GM12878 (cell line): ENCODE measurements around the gene COL6A1. TPM values are rescaled to one million over a fixed set of nuclear protein-coding genes. Genes with fewer than 3 reads are reported as not detected.
A peak's percentile ranks its signal among the peaks of the same experiment; 100 is the strongest.

Source experiments
- ATAC-seq: fragments of 200-7000 bp; cut with Tn5 transposase; 3 replicates; pipeline ENCODE4 v1.9.1; 2020; ENCODE audit warnings: mild to moderate bottlenecking, moderate library complexity
- BruUV-seq: library from RNA; stranded (reverse); fragments of 400-500 nt; replicated peaks from 2 replicates; lab custom pipeline; 2021; lab: Mats Ljungman, UMichigan
- CTCF ChIA-PET: fragments of 300-600 bp; sonication (Branson Sonifier 250); formaldehyde crosslinking; extraction: SDS; loops from one replicate; lab custom pipeline; 2021; ENCODE audit warnings: inconsistent platforms; lab: Yijun Ruan, JAX
- POLR2A ChIA-PET: fragments of 350-600 bp; formaldehyde crosslinking; extraction: SDS; loops from one replicate; lab custom pipeline; 2021; ENCODE audit warnings: inconsistent platforms; lab: Charles Lee
- RAD21 ChIA-PET: fragments of 300-600 bp; sonication (Branson Sonifier 250); formaldehyde crosslinking; loops from one replicate; lab custom pipeline; 2023; ENCODE audit warnings: antibody characterized with exemption; ENCODE audit not compliant: unreplicated experiment; lab: Charles Lee
- SMC1A ChIA-PET: fragments of 300-600 bp; sonication (Branson Sonifier 250); formaldehyde crosslinking; loops from one replicate; lab custom pipeline; 2023; ENCODE audit not compliant: unreplicated experiment, uncharacterized antibody; lab: Charles Lee
- DNase-seq: peaks from one replicate; pipeline ENCODE4 v3.0.0-alpha.2; 2011; ENCODE audit warnings: low read depth, low spot score
- FAIRE-seq: peaks from 3 replicates; lab custom pipeline; 2011; peaks lifted over from hg19 to GRCh38; lab: Jason Lieb, UNC
- H2AFZ ChIP-seq: 2 replicates; pipeline ENCODE4 v1.6.0; 2011; ENCODE audit warnings: low read depth, low read length, control low read depth; ENCODE audit not compliant: control insufficient read depth
- H3K27ac ChIP-seq: 2 replicates; pipeline ENCODE4 v1.5.1; 2011; ENCODE audit warnings: control low read depth; ENCODE audit not compliant: control insufficient read depth, insufficient read depth
- H3K27me3 ChIP-seq, 2 experiments: replicated peaks in 1 of 2; 2 replicates each; pipeline versions ENCODE4 v1.6.0 to v1.6.1; 2011; ENCODE audit warnings: low read length in 1 of 2; ENCODE audit not compliant: control insufficient read depth in 2 of 2, insufficient read depth in 2 of 2
- H3K36me3 ChIP-seq, 2 experiments: 2 replicates each; pipeline ENCODE4 v1.5.1; 2011; ENCODE audit warnings: low read length in 1 of 2; ENCODE audit not compliant: control insufficient read depth in 2 of 2, insufficient read depth in 2 of 2
- H3K4me1 ChIP-seq: 2 replicates; pipeline ENCODE4 v1.6.1; 2011; ENCODE audit warnings: mild to moderate bottlenecking, low read length, moderate library complexity, mixed read lengths; ENCODE audit not compliant: control insufficient read depth, insufficient read depth
- H3K4me2 ChIP-seq: 2 replicates; pipeline ENCODE4 v1.6.0; 2011; ENCODE audit warnings: control low read depth; ENCODE audit not compliant: control insufficient read depth, insufficient read depth
- H3K4me3 ChIP-seq: fragments of 200-600 bp; sonication (generic); 2 replicates; pipeline ENCODE4 v1.5.1; 2016
- H3K79me2 ChIP-seq: 2 replicates; pipeline ENCODE4 v1.6.0; 2011; ENCODE audit warnings: low read length; ENCODE audit not compliant: control insufficient read depth, insufficient read depth
- H3K9ac ChIP-seq: 2 replicates; pipeline ENCODE4 v1.8.0; 2011; ENCODE audit warnings: low read length, control low read depth, mixed read lengths; ENCODE audit not compliant: control insufficient read depth, insufficient read depth
- H3K9me3 ChIP-seq: replicated peaks from 3 replicates; pipeline ENCODE4 v1.5.1; 2011; ENCODE audit warnings: mild to moderate bottlenecking, low read length; ENCODE audit not compliant: control insufficient read depth, insufficient read depth
- H4K20me1 ChIP-seq: 2 replicates; pipeline ENCODE4 v1.6.0; 2011; ENCODE audit not compliant: control insufficient read depth, insufficient read depth
- CEBPB ChIP-seq, 2 experiments: fragments of 150-350 bp in 1 of 2; IDR thresholded peaks; 2 replicates each; pipeline ENCODE4 v1.6.1; 2012 to 2014; ENCODE audit warnings: low read depth in 2 of 2, low read length in 2 of 2, borderline replicate concordance in 1 of 2, inconsistent platforms in 1 of 2
- GABPA ChIP-seq: IDR thresholded peaks from 2 replicates; pipeline ENCODE4 v1.6.1; 2014; ENCODE audit warnings: antibody characterized with exemption, low read depth, mild to moderate bottlenecking, inconsistent platforms
- NFYA ChIP-seq: IDR thresholded peaks from 2 replicates; pipeline ENCODE4 v1.6.1; 2011; ENCODE audit warnings: low read depth, mild to moderate bottlenecking, low read length, improper control_type of control experiment, borderline replicate concordance
- NKRF ChIP-seq: fragments of 450-650 bp; conservative IDR thresholded peaks from 2 replicates; pipeline ENCODE4 v1.6.1; 2017; ENCODE audit warnings: mild to moderate bottlenecking, moderate library complexity
- RAD21 ChIP-seq: IDR thresholded peaks from 2 replicates; pipeline ENCODE4 v1.6.1; 2011; ENCODE audit warnings: mild to moderate bottlenecking, low read depth, low read length, moderate library complexity; ENCODE audit not compliant: insufficient read depth
- REST ChIP-seq: IDR thresholded peaks from 2 replicates; pipeline ENCODE4 v1.6.1; 2012; ENCODE audit warnings: mild to moderate bottlenecking, low read depth, low read length
- TCF12 ChIP-seq: IDR thresholded peaks from 2 replicates; pipeline ENCODE4 v1.6.1; 2011; ENCODE audit warnings: low read depth, mild to moderate bottlenecking, low read length
- WRNIP1 ChIP-seq: IDR thresholded peaks from 2 replicates; pipeline ENCODE4 v1.6.1; 2011; ENCODE audit warnings: low read depth, low read length, improper control_type of control experiment, borderline replicate concordance
- YBX1 ChIP-seq: fragments of 450-650 bp; IDR thresholded peaks from 2 replicates; pipeline ENCODE4 v1.6.1; 2016; ENCODE audit warnings: antibody characterized with exemption
- WGBS: methylation state at CpG from one replicate; pipeline ENCODE4 v1.1.6; 2016; ENCODE audit warnings: low lambda C conversion rate; ENCODE audit not compliant: insufficient replicate concordance, insufficient coverage; ENCODE audit errors: missing lambda C conversion rate; 5-methylcytosine and 5-hydroxymethylcytosine counted together
- in situ Hi-C: fragments of 300-500 bp; cut with MboI; formaldehyde crosslinking; loops from 9 replicates; pipeline ENCODE4 v1.14.3; 2018; ENCODE audit warnings: mixed read lengths
- intact Hi-C: fragments of 100-400 bp; cut with micrococcal nuclease; formaldehyde crosslinking; loops from one replicate; pipeline ENCODE4 v1.14.2; 2022; ENCODE audit not compliant: unreplicated experiment
- polyA plus RNA-seq, 11 experiments: library from polyadenylated mRNA; depleted of rRNA in 4 of 11; unstranded in 6 of 11; stranded (reverse) in 5 of 11; fragments of >200 nt; fragmentation: Nextera tagmentation in 4 of 11; fragmentation: Illumina TruSeq in 1 of 11; extraction: Ambion mirVana in 4 of 11; extraction: Trizol in 1 of 11; gene quantifications; 1 replicate in 1 of 11; 2 replicates in 10 of 11; pipeline versions ENCODE4 v1.2.1 to v1.2.3, GENCODE V29; 2011 to 2016; ENCODE audit warnings: inconsistent platforms in 2 of 11, missing spikeins in 2 of 11, low read depth in 1 of 11
- total RNA-seq, 4 experiments: library from RNA; depleted of rRNA in 3 of 4; stranded (reverse); fragments of >200 nt in 3 of 4; fragmentation: Illumina TruSeq in 1 of 4; extraction: Trizol in 1 of 4; gene quantifications; 2 replicates each; pipeline versions ENCODE4 v1.2.1 to v1.2.3, GENCODE V29; 2013 to 2021

The COL6A1 gene
- total and polyA plus RNA-seq, 10 of the 15 experiments (the other 5 are each of a cell fraction or from before 2014, with no cell fraction given) = 0.12 to 1.3 (median 0.20) TPM; not detected in 7

- Histone ChIP-seq H3K27me3 (no peaks in the 10 kb centered on the region; a peak in 2 of 4 replicates), H2AFZ (no peak overlapping the region), H3K79me2 (no peaks in the 10 kb centered on the region), H3K4me3 (no peak overlapping the region), H3K36me3 (no peaks in the 10 kb centered on the region), H3K9me3 (no peaks in the 10 kb centered on the region; the same call in 2 of the 3 replicates), H3K4me1 (no peaks in the 10 kb centered on the region), H3K27ac (no peak overlapping the region), H3K4me2 (no peak overlapping the region), H4K20me1 (no peaks in the 10 kb centered on the region), H3K9ac (no peak overlapping the region)
- FAIRE-seq (no peak), ATAC-seq (no peak), DNase-seq (no peak)
- no TSS peak for BruUV-seq
- in situ Hi-C loops (no loop called here), intact Hi-C loops (no loop called here)
- ChIA-PET RAD21 (no interaction called here), POLR2A (no interaction called here), CTCF (no interaction called here), SMC1A (no interaction called here)
- TF ChIP-seq NKRF (no peak), TCF12 (0 out of 2 replicates have a peak, but pooled peaks have one; percentile 15), NFYA (no peak)
- 1% methylated on average over 9 of the region's 9 CpGs for WGBS
These were observed 48.6 kb upstream of the COL6A1 start for GRCh38 chr21:45932922-45933502.

GRCh38 chr21:45934085-45934484 is 47.5 kb upstream of the COL6A1 start:
- DNase-seq (no peak), FAIRE-seq (no peak)
- no peaks in the 10 kb centered on the region for H3K4me1 ChIP-seq
- H3K36me3 ChIP-seq = no peaks in the 10 kb centered on the region
- ChIA-PET RAD21 (no interaction called here), SMC1A (no interaction called here)
- no peaks in the 10 kb centered on the region for H3K79me2 ChIP-seq
- intact Hi-C loops (no loop called here), in situ Hi-C loops (no loop called here)
- no peaks in the 10 kb centered on the region; the same call in 2 of the 3 replicates for H3K9me3 ChIP-seq
- BruUV-seq = no TSS peak
- H3K9ac ChIP-seq = no peak overlapping the region
- H3K4me3 ChIP-seq = no peak overlapping the region
- 26% methylated on average over 6 of the region's 6 CpGs for WGBS
- H3K4me2 ChIP-seq = no peak overlapping the region
- TF ChIP-seq YBX1 = no peak
- TF ChIP-seq CEBPB (IDR thresholded peaks at IDR 0.05; ENCODE audit: borderline replicate concordance in 1 of 2, low read depth in 2 of 2, low read length in 2 of 2) = no peak
- no peak for TF ChIP-seq REST
- no peak for TF ChIP-seq WRNIP1
- no peak for TF ChIP-seq GABPA
- TF ChIP-seq RAD21 = no peak
- TF ChIP-seq, all 136 proteins: peak for 0
- CTCF ChIA-PET = interaction anchor here (1.2 kb wide), 1 partner anchor 13 kb away, joined by 3 read pairs; no protein-coding TSS in a partner anchor
- no peak for ATAC-seq
- no peak overlapping the region for H2AFZ ChIP-seq
- H3K27ac ChIP-seq = no peak overlapping the region
- no peaks in the 10 kb centered on the region; a peak in 2 of 4 replicates for H3K27me3 ChIP-seq
- POLR2A ChIA-PET = no interaction called here
- H4K20me1 ChIP-seq = no peaks in the 10 kb centered on the region
